ENCODE data around the gene TRABD2B. TPM values are rescaled to one million over a fixed set of nuclear protein-coding genes. Genes with fewer than 3 reads are reported as not detected.
A peak's percentile ranks its signal among the peaks of the same experiment; 100 is the strongest.

TRABD2B gene
- total and polyA plus RNA-seq, 2 of the 13 experiments (the other 11 are each of a cell fraction or from before 2014, with no cell fraction given), result 0.04 TPM; not detected in 1

DNA sequence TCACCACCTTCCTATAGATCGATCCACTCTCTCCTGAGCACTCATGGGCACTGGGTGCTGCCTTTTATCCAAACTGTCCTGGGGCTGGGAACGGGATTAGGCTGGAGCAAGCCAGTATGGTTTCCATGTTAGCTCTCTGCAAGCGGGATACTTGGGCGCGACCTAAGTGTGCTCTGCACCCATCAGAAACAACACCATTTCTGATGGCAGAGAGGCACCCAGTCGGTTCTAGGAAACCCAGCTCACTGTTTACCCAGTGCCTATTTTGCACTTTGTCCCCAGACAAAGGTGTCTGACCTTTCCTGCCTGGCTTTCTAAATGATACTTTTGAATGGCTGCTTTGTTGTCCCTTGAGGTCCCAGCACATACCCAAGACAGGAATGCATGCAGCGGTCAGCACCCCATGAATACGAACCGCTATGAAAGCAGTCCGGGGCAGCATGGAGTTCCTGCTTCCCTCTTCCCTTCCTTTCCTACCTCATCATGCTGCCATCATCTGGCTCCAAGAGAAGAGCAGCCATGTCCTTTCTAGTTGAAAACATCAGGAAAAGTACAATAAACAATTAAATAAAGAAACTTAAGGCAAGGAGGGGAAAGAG lies 83.9 kb downstream of the TRABD2B start (continued):
- TF ChIP-seq, protein P1, sequence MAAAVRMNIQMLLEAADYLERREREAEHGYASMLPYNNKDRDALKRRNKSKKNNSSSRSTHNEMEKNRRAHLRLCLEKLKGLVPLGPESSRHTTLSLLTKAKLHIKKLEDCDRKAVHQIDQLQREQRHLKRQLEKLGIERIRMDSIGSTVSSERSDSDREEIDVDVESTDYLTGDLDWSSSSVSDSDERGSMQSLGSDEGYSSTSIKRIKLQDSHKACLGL (CRISPR knock-in tag; IDR thresholded peaks at IDR 0.05), result no peak
- TF ChIP-seq ZNF616 (CRISPR knock-in tag; IDR thresholded peaks at IDR 0.05; ENCODE audit: low read depth), result 0 out of 2 replicates have a peak, but pooled peaks have one; percentile 38
- TF ChIP-seq RARA (CRISPR knock-in tag; IDR thresholded peaks at IDR 0.05), result peak; percentile 97
- no peak for TF ChIP-seq ISX (CRISPR knock-in tag; conservative IDR thresholded peaks at IDR 0.05)
- TF ChIP-seq, protein P2, sequence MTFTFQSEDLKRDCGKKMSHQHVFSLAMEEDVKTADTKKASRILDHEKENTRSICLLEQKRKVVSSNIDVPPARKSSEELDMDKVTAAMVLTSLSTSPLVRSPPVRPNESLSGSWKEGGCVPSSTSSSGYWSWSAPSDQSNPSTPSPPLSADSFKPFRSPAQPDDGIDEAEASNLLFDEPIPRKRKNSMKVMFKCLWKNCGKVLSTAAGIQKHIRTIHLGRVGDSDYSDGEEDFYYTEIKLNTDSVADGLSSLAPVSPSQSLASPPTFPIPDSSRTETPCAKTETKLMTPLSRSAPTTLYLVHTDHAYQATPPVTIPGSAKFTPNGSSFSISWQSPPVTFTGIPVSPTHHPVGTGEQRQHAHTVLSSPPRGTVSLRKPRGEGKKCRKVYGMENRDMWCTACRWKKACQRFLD (CRISPR knock-in tag; IDR thresholded peaks at IDR 0.05; ENCODE audit: borderline replicate concordance), result 0 out of 2 replicates have a peak, but pooled peaks have one; percentile 38
- TF ChIP-seq CEBPZ (IDR thresholded peaks at IDR 0.05; ENCODE audit: low read length), result no peak
- TF ChIP-seq, protein P3, sequence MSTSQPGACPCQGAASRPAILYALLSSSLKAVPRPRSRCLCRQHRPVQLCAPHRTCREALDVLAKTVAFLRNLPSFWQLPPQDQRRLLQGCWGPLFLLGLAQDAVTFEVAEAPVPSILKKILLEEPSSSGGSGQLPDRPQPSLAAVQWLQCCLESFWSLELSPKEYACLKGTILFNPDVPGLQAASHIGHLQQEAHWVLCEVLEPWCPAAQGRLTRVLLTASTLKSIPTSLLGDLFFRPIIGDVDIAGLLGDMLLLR (CRISPR knock-in tag; IDR thresholded peaks at IDR 0.05), result no peak
- TF ChIP-seq ARNT (IDR thresholded peaks at IDR 0.05), result no peak
- no peak for TF ChIP-seq MAF1 (CRISPR knock-in tag; IDR thresholded peaks at IDR 0.05; ENCODE audit: borderline replicate concordance)
- TF ChIP-seq ZFX (CRISPR knock-in tag; IDR thresholded peaks at IDR 0.05; ENCODE audit: low read depth), result peak; percentile 52; the same call in 1 of the 2 replicates
- TF ChIP-seq, protein P4, sequence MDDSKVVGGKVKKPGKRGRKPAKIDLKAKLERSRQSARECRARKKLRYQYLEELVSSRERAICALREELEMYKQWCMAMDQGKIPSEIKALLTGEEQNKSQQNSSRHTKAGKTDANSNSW (CRISPR knock-in tag; IDR thresholded peaks at IDR 0.05; ENCODE audit: borderline replicate concordance), result no peak
- TF ChIP-seq ZNF747 (CRISPR knock-in tag; IDR thresholded peaks at IDR 0.05; ENCODE audit: borderline replicate concordance), result 0 out of 2 replicates have a peak, but pooled peaks have one; percentile 44
- TF ChIP-seq ATF1 (CRISPR knock-in tag; IDR thresholded peaks at IDR 0.05), result 0 out of 2 replicates have a peak, but pooled peaks have one; percentile 40
- no peak for TF ChIP-seq TOPORS (CRISPR knock-in tag; IDR thresholded peaks at IDR 0.05)
- TF ChIP-seq ZSCAN20 (CRISPR knock-in tag; IDR thresholded peaks at IDR 0.05; ENCODE audit: borderline replicate concordance), result no peak
- peak; percentile 58; the same call in 1 of the 2 replicates for TF ChIP-seq BCL3 (CRISPR knock-in tag; IDR thresholded peaks at IDR 0.05)
- no peak; the same call in none of the 2 replicates for TF ChIP-seq ZFY (CRISPR knock-in tag; IDR thresholded peaks at IDR 0.05)
- TF ChIP-seq, protein P5, sequence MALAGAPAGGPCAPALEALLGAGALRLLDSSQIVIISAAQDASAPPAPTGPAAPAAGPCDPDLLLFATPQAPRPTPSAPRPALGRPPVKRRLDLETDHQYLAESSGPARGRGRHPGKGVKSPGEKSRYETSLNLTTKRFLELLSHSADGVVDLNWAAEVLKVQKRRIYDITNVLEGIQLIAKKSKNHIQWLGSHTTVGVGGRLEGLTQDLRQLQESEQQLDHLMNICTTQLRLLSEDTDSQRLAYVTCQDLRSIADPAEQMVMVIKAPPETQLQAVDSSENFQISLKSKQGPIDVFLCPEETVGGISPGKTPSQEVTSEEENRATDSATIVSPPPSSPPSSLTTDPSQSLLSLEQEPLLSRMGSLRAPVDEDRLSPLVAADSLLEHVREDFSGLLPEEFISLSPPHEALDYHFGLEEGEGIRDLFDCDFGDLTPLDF (CRISPR knock-in tag; IDR thresholded peaks at IDR 0.05), result no peak
- TF ChIP-seq HCFC1 (IDR thresholded peaks at IDR 0.05; ENCODE audit: low read depth, low read length), result no peak
- TF ChIP-seq GTF3A (CRISPR knock-in tag; conservative IDR thresholded peaks at IDR 0.05), result no peak
- 0 out of 2 replicates have a peak, but pooled peaks have one; percentile 35 for TF ChIP-seq ZNF44 (CRISPR knock-in tag; IDR thresholded peaks at IDR 0.05)
- TF ChIP-seq ZNF816 (CRISPR knock-in tag; IDR thresholded peaks at IDR 0.05; ENCODE audit: borderline replicate concordance), result no peak
